GM18526 (cell line): ENCODE measurements around the gene IRF6.
A peak's percentile ranks its signal among the peaks of the same experiment; 100 is the strongest.

Experiments used
- POLR2A ChIP-seq: IDR thresholded peaks from 3 replicates; pipeline ENCODE4 v1.6.1; 2011; ENCODE audit not compliant: insufficient read length; ENCODE audit errors: extremely low read depth

IRF6 gene

DNA sequence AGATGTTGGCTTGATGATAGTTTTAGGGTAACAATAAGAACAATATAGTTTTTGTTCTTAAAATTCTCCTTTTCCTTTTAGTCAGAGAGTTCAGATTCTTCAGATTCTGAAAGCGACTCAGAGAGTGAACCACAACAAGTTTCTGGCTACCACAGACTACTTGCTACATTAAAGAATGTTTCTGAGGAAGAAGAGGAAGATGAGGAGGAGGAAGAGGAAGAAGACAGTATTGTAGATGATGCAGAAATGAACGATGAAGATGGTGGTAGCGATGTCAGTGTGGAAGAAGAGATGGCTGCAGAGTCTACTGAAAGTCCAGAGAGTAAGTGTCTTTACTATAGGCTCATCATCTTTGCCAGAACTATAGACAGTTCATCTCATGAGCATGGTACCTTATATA, 24.8 kb upstream of the IRF6 start:
- no peak for TF ChIP-seq POLR2A

DNA sequence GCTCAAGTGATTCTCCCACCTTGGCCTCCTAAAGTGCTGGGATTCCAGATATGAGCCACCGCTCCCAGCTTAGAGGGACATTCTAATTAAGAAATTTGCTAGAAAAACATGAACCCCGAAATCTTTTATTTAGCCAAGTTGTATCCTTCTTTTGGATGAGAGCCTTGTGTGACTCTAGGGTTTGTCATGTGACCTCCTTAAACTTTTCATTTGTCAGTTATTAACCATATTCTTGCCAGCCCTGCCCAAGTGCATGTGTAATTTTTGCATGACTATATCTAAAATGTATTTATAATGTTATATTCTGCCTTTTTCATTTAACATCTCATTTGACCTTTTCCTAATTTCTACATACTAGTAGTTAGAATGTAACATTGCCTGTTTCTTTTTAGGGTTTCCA, 23.8 kb upstream of the IRF6 start:
- no peak for TF ChIP-seq POLR2A

DNA sequence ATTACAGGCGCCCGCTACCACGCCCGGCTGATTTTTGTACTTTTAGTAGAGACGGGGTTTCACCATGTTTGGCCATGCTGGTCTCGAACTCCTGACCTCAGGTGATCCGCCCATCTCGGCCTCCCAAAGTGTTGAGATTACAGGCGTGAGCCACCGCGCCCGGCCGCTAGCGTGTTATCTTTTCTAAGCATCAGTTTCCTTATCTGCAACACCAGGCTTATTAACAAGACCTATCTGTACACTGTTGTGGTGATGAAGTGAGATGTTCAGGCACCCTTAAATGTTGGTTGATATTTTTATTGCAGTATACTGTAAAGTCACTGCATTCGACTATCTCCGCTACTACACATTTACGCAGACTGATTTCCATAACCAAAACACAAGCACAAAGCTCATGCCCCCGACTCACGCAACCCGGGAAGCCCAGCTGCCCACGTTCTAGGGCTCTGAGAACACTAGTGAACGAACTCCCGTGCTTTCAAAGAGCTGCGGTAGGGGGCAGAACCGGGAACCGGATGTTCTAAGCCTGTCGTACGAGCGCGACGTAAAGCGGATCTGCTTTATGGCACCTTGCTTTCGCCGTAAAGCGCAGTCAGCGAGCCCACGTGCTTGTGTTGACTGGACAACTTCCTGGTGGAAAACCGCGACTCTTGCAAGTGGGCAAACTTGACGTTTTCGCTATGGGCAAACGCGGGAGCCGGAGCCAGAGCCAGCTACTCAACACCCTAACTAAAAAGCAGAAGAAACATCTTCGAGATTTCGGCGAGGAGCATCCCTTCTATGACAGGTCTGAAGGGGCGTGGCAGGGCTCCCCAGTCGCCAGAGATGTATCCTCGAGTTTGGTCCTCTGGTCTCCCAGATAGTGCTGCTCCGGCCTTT, 21.7 kb upstream of the IRF6 start, which contains the start of gene UTP25:
TSS of gene UTP25 (plus strand) at position 589 of the 879 bp plus-strand sequence. CDS start at position 681, 92 bp downstream.
- peak; percentile 74 for TF ChIP-seq POLR2A

DNA sequence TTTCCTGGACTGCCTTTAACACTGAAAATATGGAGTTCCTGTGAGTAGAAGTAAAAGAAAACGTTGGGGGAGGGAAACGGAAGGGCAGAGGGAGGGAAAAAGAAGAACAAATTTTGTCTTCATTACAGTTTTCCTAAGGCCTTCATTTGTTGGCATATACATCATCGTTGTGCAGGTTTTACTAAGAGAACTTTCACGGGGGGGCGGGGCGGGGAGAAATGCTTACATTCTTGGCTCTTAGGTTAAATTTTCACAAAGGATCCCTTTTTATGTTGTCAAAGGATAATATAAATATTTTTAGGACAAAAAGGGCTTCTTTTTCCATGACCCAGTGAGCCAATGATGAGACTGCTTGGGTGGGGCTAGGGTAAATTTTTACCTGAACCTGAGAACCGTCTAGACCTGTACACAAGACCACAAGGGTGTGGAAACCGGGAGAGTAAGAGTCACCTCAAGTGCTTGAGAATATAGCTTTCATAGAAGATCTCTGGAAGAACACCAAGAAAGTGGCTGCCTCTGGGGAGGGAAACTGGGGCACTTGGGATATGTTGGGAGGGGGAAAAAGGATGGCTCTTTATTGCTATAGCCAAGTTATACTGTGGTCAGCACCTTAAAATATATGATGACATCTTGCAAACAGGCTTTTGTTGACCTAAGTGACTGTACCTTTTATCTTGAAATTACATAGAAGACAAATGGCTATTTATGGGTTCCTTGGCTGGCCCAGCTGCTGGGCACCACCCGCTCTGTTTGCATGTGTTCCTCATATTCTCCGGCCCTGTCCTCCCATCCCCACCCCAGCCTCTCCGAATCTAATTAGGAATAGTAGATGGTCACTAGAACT, 19.9 kb upstream of the IRF6 start:
- TF ChIP-seq POLR2A = no peak

DNA sequence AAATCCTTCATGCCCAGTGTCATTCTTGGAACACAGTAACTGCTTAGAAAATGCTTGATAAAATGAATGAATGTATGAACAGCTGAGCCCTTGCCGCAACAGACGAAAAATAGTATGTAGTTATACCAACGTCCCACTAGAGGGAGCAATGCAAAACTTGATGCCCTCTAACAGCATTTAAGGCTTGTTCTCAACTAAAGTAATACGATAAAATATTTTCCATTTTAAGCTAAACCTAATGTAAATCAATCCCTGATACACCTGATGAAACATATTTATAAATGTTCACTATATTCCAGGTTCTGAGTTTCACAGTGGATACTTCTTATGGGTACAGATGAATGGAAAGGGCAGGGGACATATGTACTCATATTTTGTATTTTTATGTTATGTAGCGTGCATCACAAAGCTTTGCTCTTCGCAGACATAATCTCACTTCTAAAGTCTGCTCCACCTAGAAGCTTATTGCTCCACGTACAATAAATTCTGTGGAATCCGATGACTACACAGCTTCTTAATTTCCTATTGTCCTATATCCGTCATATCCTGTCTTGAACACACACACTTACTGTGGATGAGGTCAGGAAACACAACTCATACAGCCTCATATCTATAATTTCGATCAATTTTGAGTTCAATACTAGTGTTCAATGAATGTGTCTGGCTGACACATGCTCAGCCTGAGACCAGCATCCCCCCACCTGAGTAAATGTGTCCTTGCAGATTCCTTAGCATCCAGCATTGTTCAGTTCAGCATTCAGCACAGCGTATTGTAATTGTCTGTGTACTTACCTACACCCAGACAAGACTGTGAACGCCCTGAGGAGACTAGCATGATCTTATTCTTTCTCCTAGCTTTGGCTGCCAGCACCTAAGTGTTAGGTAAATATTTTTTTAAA, 17.4 kb upstream of the IRF6 start:
- no peak for TF ChIP-seq POLR2A

DNA sequence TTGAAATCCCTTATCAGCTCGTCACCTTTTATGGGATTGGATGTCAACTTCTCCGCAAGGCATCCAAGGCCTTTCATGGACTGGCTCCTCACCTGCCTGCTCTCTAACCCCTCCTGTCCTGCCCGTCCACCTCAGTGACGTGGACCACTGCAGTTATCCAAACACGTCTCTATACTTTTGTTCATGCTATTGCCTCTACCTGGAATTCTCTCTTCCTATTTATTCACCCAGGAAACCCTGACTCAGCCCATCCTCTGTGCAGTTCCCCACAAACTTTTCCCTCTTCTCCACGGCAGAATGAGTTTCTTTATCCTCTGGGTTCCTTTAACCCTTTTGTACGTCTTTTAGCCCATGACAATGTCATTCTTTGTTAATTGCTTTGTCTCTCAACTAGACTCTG, 16.8 kb upstream of the IRF6 start:
- no peak for TF ChIP-seq POLR2A

DNA sequence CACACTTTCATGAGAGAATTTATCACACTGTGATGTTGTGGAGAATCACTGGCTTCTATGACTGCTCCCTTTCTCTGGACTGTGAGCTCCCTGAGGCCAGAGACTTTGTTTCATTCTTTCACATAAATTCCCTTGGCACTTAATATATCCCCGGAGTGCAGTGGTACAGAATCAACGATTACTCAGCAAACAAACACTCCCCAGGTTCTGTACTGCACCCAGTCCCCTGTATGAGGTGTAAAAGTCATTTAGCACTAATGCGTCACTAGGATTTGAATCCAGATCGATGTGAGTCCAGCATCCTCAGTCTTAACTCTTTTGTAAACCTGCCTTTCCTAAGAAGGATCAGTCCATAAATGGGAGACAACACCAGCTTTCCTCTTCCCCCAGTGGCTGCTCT, 15.0 kb upstream of the IRF6 start:
- TF ChIP-seq POLR2A = no peak

DNA sequence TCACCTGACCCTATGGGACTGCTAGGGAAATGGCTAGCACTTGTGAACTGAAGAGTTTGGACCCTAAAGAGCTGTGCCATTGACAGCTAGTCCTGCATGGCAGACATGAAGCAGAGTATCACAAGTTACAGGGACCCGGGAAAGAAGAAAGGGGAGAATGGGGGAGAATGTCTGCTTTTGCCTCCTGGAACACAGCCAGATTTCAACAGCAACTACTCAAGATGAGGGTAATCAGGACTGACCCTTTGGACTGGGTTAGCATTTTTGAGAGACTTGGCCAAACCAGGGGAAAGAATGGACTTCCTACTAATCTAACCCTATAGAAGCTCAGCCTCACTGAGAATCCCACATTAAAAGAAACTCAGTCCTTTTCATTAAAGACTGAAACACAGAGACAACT, 13.1 kb upstream of the IRF6 start:
- TF ChIP-seq POLR2A = no peak

DNA sequence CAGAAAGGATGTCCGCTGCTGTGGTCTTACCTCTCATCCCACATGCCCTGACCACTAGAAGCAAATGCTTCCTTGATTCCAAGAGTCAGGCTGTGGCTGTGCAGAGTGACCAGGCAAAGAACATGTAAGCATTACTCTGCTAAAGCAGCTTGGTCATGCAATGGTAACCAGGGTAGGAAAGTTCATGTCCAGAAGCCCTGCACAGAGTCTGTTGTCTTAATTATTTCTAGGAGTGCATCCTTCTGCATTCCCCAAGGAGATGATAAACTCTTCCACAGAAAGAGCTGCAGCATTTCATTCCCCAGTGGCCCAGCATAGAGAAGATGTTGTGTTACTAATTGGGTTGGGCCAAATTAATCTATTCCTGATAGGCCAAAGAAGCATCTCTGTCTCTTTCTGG, 11.7 kb upstream of the IRF6 start:
- no peak for TF ChIP-seq POLR2A

DNA sequence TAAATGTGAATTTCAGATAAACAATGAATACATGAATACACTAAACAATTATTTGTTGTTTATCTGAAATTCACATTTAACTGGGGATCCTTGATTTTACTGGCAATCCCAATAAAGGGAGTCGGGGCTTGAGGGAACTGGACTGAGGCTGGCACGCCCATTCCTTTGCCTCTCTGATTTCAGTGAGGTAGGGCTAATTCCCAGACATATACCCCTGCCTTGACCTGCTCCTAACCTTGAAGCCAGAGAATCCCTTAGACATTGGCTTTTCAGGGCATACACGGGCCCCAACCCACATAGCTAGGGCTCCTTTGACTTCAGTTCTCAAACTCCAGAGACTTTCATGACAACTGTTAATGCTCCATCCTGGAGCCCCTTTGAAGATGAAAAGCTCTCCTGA, 11.0 kb upstream of the IRF6 start:
- no peak for TF ChIP-seq POLR2A

DNA sequence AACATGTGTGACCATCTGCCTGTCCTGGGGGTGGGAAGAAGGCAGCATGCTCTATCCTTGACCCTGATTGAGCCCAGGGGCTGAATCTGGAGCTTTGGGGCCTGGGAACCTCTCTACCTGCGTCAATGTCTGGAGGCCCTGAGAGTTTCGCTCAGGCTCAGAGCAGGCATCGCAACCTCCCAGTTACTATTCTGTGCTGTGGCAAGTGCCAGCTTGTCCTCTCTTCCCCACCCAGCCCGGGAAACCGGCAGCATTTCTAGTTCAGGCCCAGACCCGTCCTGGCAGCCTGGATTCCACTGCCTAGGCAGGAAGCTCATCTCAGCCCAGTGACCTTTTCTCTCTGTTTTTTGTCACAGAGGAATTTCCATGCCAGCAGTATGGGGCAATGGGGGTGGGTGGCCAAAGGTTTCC, 10.0 kb upstream of the IRF6 start:
- TF ChIP-seq POLR2A = no peak

DNA sequence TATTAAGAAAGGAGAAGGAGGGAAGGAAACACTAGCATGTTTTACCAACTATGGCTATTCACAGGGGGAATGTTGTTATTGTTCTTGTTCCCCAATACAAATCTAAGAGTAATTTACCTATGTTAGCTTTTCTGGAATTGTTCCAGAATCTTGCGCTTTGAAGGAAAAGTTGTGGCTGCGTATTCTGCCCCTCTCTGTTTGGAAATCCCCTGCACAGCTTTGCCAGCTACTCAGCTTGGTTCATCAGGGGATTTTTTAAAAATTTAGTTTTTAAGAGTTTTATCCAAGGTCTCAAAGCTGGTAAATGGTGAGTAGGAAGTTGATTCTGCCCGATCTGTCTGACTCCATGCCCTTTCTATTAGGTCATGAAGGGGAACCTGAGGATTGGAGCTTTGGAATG, 9.5 kb upstream of the IRF6 start:
- TF ChIP-seq POLR2A = no peak

DNA sequence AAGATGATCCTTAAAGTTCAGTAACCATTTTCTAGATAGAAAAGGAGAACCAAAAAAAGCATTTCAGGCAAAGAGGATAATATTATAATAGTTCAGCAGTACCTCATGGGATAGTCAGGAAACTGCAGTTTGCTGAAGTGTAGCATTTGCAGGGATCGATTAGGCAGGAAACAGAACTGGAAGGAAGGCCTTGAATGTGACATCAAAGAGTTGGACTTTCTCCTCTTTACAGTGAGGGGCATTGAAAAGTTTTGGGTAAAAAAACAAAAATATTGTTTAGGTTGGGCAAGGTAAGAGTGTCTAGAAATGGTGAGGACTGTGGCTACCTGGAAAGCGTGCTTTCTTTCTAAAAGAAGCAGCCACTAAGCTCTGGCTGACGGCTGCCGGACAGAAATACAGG, 8.0 kb upstream of the IRF6 start:
- TF ChIP-seq POLR2A = no peak

DNA sequence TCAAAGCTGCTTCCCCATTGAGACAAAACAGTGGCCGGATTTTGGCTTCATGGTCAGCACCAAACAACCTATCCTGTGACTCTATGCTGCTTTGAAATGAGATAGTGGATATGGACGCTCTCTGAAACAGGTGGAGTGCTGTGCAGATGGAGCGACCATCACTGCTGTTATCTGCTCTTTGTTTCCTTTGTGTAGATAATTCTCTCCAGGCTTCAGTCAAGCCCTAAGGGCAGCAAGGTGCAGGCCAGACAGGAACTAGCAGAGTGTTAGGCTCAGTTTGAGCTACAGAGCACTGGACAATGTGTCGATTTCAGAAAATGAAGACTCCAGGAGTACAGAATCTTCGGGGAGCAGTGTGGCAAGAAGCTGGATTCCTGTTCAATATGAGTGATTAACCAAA, 4.8 kb upstream of the IRF6 start:
- TF ChIP-seq POLR2A = no peak

DNA sequence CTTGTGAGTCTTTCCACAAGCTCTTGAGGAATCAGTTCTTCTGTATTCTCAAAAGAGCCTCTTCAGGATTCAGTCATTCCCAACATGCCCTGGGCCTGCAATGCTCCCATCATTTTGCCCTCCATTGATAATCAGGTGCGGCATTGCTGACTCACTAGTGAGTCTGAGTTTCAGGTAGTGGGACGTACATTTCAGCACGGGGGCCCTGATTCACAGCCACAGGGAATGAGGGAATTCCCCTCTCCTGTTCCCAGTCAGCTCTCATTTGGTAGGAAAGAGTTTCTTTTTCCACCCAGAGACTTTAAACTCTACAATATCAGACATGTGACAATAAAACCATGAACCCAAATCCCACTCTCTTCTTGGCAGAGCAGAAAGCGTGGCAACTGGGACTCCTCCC, 3.7 kb upstream of the IRF6 start:
- no peak for TF ChIP-seq POLR2A
